HL-60 (cell line): ENCODE results near the gene SYNM.
"Not testable (repeated sequence)": the region's sequence is repeated elsewhere in the genome, so short reads cannot be mapped to it uniquely, and the experiment has no call there.

Source experiments
- GABPA ChIP-seq: IDR thresholded peaks from 2 replicates; pipeline ENCODE4 v1.6.1; 2012; ENCODE audit warnings: low read depth
- TF ChIP-seq, protein P1 (sequence below): IDR thresholded peaks from 2 replicates; pipeline ENCODE4 v1.6.1; 2012; ENCODE audit warnings: low read depth; ENCODE audit not compliant: insufficient replicate concordance
- TF ChIP-seq, protein P2 (sequence below): IDR thresholded peaks from one replicate; pipeline ENCODE4 v1.5.1; 2011; ENCODE audit warnings: low read length, control low read depth, inconsistent platforms; ENCODE audit not compliant: insufficient read depth

DNA sequence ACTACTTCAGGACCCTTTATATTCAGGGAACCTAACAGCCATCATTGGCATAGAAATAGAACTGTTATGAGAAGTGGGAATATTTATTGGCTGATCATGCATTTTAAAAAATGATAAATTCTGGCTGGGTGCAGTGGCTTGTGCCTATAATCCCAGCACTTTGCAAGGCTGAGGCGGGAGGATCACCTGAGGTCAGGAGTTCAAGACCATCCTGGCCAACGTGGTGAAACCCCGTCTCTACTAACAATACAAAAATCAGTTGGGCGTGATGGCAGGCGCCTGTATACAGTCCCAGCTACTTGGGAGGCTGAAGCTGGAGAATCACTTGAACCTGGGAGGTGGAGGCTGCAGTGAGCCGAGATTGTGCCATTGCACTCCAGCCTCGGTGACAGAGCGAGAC lies 6.8 kb downstream of the SYNM start:
- not testable (repeated sequence) for TF ChIP-seq GABPA
- TF ChIP-seq, protein P1, sequence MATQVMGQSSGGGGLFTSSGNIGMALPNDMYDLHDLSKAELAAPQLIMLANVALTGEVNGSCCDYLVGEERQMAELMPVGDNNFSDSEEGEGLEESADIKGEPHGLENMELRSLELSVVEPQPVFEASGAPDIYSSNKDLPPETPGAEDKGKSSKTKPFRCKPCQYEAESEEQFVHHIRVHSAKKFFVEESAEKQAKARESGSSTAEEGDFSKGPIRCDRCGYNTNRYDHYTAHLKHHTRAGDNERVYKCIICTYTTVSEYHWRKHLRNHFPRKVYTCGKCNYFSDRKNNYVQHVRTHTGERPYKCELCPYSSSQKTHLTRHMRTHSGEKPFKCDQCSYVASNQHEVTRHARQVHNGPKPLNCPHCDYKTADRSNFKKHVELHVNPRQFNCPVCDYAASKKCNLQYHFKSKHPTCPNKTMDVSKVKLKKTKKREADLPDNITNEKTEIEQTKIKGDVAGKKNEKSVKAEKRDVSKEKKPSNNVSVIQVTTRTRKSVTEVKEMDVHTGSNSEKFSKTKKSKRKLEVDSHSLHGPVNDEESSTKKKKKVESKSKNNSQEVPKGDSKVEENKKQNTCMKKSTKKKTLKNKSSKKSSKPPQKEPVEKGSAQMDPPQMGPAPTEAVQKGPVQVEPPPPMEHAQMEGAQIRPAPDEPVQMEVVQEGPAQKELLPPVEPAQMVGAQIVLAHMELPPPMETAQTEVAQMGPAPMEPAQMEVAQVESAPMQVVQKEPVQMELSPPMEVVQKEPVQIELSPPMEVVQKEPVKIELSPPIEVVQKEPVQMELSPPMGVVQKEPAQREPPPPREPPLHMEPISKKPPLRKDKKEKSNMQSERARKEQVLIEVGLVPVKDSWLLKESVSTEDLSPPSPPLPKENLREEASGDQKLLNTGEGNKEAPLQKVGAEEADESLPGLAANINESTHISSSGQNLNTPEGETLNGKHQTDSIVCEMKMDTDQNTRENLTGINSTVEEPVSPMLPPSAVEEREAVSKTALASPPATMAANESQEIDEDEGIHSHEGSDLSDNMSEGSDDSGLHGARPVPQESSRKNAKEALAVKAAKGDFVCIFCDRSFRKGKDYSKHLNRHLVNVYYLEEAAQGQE: not testable (repeated sequence)
- TF ChIP-seq, protein P2, sequence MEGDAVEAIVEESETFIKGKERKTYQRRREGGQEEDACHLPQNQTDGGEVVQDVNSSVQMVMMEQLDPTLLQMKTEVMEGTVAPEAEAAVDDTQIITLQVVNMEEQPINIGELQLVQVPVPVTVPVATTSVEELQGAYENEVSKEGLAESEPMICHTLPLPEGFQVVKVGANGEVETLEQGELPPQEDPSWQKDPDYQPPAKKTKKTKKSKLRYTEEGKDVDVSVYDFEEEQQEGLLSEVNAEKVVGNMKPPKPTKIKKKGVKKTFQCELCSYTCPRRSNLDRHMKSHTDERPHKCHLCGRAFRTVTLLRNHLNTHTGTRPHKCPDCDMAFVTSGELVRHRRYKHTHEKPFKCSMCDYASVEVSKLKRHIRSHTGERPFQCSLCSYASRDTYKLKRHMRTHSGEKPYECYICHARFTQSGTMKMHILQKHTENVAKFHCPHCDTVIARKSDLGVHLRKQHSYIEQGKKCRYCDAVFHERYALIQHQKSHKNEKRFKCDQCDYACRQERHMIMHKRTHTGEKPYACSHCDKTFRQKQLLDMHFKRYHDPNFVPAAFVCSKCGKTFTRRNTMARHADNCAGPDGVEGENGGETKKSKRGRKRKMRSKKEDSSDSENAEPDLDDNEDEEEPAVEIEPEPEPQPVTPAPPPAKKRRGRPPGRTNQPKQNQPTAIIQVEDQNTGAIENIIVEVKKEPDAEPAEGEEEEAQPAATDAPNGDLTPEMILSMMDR: not testable (repeated sequence)
